GM21526 (cell line): Measurements from ENCODE around the gene OVAAL.

Experiments used
- ATAC-seq: cut with Tn5 transposase; IDR thresholded peaks from one replicate; pipeline ENCODE4 v1.9.1; 2021; ENCODE audit warnings: moderate library complexity; ENCODE audit not compliant: unreplicated experiment, low FRiP score

Gene OVAAL

GRCh38 chr1:180568184-180568583 is 9.4 kb downstream of the OVAAL start:
- no peak for ATAC-seq

- ATAC-seq, result no peak
These were observed 12.5 kb downstream of the OVAAL start for GRCh38 chr1:180571060-180571831.

DNA sequence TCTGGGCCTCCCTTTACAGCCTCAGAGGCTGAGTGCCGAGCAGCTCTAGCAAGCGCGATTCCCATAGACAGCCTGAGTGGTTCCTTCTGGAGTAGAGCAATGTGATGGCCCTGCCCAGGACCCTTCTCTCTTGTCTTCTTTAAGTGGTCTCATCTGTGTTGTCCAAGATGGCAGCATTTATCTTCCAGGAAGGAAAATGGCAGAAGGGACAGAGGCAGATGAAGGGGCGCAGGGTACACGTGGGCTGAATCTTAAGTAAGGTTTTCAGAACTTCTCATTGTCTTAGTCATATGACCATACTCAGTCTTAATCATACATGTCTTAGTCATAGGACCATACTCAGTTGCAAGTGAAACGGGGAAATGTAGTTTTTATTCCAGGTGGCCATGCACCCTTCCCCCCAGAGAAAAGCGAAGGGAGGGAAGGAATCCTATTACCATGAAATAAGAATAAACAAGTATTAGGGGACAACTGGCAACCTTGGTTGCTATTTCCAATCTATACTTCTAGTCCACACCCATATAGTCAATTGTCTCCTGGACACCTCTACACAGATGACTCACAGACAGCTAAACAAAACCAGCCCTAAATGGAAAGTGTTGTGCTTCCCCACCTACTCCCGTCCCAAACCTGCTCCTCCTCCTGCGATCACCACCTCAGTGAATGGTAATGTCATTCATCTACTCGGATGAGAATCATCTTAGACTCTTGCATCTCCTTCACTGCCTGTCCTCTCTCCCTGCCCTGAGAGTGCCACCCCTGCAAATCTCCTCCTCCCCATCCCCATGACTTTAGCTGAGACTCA is 13.3 kb downstream of the OVAAL start:
- ATAC-seq, result no peak

DNA sequence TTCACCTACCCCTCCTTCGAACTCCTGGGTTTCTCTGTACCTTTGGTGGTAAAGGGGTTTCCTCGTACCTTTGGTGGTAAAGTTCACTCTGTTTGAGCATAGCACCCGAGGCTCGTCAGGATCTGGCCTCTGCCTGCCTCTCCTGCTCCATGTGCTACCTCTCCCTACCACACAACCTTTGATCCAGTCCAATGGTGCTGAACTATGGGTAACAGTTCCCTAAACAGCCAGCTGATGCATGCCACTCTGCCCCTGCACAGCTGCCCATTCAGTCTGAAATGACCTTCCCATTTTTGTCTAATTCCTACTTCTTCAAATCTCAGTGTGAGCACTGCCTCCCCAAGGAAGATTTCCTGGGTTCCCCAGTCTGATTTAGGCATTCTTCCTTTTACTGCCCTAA is 14.0 kb downstream of the OVAAL start:
- ATAC-seq, result no peak

GRCh38 chr1:180574031-180574713 is 15.4 kb downstream of the OVAAL start:
- ATAC-seq, result no peak

DNA sequence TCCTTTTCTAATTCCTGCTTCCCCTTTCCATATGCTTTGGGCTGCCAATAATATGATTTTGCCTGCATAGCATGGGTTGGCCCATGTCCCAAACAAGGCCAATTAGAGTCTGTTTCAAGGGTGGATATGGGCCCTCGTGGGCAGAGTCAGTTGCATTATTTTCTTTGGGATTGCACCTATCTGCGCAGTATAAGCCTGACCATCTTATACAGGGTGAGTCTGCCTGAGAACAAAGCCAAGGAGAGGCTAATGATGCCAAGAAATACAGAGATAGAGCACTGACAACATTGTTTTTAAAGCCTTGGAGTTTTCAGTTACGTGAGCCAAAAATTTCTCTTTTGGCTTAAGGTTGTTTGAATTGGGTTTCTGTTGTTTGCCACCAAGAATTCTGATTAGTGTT is 18.6 kb downstream of the OVAAL start:
- no peak for ATAC-seq

DNA sequence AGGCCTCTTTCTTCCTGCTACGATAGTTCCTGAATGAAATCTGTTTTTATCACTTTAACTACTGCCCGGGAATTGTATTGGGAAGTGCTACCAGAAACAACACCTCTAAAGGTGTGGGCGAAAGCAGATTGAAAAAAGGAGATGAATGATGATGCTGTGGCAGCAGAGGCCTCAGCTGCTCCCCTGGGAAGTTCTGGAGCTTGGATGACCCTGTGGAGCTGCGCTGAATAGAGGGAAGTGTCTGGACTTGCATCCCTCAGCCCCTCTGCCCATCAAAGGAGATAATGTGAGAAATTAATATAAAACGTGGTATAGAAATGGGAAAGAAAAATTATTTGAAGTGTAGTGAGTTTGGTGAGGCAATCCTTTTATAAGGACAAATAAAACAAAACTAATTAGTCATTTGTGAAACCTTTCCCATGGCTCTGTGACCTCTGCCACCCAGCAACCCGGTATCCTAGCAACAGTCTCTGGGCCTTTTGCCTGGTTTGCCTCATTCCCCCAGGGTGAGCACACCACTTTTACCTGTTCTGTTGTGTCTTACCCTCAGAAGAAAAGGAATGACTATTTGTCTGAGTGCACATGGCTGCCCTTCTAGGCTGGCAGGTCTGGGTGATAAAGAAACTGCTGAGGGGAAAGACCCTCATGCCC is 21.3 kb downstream of the OVAAL start:
- no peak for ATAC-seq

DNA sequence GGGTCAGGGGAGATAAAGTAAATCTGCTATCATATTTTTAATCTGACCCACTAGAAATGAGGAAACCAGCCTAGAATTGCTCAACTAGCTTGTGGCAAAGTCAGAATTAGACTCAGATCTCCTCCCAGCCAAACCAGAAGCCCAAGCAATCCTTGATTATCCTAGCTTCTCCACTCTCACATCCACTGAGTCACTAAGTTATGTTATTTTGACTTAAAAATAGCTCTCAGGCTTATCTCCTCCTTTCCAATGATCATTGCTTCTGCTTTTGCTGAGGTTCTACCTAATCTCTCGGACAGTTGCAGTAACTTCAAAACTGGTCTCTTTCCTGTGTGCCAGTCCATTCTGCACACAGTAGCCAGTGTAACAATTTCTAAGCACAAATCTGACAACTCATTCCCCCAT is 22.9 kb downstream of the OVAAL start:
- ATAC-seq, result no peak

DNA sequence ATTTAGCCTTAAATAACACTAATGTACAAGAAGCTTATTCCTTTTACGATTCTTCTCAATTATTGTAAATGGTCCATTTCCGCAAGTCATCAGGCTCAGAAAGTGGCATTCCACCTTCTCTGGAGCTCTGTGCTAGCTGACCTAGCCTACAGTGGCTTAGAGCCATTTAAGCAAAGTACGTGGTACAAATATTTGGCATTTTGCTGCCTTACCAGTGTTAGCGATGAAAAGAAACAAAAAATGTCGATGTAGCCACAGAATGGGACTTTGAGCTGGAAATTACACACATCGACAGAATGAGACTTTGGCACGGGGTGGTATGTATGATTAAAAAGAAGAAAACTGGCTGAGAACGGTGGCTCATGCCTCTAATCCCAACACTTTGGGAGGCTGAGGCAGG is 26.1 kb downstream of the OVAAL start:
- no peak for ATAC-seq

DNA sequence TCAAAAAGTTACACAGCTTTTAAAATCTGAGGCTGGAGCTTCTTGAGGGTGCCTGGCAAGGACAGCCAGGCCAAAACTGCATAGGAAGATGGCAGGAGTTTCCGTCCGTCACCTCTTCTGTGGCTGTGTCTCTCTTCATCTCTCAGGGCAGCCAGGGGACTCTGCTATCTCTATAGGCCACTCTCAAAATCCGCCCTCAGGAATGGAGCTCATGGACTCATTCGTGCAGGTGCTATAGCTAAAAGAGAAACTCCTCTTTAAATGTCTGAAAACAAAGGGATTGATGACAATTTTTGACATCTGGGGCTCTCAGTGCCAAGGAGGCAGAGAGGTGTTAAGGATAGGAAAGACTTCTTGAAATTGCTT is 27.2 kb downstream of the OVAAL start:
- ATAC-seq, result no peak

DNA sequence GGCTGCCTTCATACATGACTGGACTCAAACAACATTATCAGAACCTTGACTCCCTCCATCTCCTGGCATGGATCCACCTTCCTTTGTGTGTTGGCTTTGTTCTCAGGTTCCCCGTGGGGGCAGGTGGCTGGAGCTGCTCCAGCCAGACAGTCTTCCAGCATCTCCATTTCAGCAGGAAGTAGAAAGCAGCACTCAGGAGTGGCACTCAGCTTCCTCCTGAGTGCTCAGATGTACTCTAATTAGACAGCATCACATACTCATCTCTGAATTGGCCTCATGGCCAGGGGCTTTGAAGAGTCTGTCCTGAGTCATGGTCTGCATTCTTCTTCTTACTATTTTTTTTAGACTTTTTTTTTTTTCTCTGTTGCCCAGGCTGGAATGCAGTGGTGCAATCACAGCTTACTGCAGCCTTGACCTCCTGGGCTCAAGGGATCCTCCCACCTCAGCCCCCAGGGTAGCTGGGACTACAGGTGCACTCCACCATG is 27.9 kb downstream of the OVAAL start:
- no peak for ATAC-seq

GRCh38 chr1:180588121-180588520 is 29.4 kb downstream of the OVAAL start:
- ATAC-seq, result no peak

- no peak for ATAC-seq
These were observed 32.1 kb downstream of the OVAAL start for GRCh38 chr1:180590889-180591288.

DNA sequence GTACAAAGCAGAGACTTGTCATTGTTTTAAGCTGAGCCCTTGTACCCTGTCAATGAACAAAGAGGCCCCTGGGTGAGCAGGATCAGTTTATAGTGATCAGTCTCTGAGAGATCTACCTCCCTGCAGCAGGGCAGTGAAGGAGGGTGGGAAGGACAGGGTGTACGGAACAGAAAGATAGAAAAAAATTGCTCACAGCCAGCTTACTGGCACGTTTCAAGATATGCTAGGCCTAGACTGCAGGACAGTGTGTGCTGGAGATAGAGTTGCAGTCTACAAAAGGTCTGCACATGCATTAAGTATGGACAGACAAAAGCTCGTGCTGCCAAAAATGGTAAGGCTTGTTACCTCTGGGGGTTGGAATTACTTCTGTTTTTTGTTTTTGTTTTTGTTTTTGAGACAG is 34.6 kb downstream of the OVAAL start:
- ATAC-seq, result no peak

DNA sequence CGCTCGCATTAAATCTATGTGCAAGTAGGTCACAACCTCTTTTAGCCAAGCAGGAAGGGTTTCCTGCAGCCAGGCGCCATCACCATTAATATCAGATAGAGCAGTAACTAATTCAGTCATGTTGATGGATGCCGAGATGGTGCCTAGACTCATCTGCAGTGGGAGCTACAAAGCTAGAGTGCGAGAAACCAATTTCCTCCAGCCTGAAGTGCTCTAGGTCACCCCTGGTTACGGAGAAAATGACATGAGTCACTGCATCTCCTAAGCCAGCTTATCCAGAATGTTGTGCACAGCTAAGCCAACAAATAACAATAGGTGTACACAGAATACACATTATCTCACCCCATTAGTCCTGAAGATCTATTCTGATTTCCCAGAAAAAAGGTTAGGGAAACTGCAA is 36.0 kb downstream of the OVAAL start:
- ATAC-seq, result no peak

GRCh38 chr1:180595966-180596365 is 37.2 kb downstream of the OVAAL start:
- no peak for ATAC-seq

DNA sequence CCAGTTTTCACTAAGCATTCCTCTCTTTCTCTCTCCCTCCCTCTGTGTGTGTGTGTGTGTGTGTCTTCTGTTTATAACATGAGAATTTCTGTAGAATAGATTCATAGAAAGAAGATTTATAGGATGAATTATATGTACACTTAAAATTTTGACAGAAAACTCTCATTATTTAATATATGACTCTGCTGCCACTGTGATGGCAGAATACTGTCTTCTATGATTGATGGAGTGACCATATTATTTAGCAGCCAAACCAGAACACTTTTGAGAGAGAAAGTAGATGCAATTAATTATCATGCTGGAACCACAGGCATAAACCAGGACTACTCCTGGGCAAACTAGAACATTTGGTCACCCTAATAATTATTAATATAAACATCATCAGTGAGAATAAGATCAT is 38.8 kb downstream of the OVAAL start:
- no peak for ATAC-seq

DNA sequence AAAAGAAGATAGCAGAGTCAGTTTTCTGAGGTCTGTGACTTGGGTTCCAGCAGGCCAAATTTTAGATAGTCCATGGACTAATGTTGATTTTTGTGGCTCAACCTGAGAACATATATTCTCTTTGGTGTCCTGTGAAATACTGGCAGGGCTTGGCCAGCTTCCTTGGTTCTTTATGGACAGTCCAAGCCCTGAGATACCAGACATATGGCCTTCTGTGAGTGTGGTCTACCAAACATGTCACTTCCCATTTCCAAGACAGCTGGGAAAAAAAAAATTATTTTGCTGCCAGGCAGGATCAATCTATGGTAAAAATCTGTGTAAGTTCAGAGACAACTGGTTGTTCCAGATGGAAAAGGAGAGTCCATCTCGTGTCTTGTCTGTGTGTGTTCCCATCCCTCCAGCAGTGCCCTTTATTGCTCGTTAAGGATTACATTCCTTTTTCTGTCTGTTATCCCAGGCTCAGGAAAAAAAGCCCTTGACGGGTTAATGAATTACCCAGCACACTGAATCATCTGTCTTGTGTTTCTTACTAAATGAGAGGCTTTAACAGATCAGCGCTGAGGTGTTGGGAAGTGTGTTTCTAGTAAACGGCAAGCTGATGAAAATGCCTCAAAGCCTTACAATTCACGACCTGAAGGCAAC is 39.7 kb downstream of the OVAAL start:
- ATAC-seq, result no peak

DNA sequence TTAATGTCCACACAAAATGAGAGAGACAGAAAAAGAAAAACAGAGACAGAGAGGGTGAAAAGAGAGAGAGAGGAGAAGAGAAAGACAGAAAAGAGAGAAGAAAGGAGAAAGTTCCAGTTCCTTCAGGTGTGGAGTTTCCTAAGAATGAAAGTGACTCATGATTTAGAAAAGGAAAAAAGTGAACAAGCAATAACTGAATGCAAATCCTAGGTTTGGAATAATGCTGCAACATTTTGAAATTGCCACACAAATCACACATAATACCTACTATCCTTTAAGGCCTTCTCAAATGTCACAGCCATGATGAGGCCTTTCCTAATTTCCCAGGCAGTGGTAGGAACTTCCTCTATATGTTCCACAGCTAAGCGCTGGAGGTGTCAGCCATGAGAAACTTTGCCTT is 41.6 kb downstream of the OVAAL start:
- ATAC-seq, result no peak

DNA sequence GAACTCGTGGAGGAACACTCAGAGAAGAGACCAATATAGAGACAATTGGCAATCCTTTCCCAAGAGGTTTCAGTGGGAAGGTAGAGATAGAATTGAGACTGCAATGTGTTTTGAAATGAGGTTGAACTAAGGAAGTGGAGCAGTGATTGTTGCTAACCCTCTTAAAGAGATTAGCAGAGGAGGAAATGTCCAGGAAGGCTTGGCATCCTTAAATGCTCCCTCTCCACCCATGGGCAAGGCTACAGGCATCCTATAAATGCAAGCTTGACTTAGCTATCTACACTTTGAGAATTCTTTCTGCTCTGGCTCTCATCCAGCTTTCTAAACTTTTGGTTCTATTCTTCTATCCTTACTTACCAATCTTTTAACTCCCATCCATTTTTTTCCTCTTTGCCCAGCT is 42.7 kb downstream of the OVAAL start:
- no peak for ATAC-seq
